ENCODE measurements around the gene SMARCA4. TPM values are rescaled to one million over a fixed set of nuclear protein-coding genes. Genes with fewer than 3 reads are reported as not detected.

Gene SMARCA4
- total and polyA plus RNA-seq, 2 experiments from 2014 or later, result 177 to 336 TPM

DNA sequence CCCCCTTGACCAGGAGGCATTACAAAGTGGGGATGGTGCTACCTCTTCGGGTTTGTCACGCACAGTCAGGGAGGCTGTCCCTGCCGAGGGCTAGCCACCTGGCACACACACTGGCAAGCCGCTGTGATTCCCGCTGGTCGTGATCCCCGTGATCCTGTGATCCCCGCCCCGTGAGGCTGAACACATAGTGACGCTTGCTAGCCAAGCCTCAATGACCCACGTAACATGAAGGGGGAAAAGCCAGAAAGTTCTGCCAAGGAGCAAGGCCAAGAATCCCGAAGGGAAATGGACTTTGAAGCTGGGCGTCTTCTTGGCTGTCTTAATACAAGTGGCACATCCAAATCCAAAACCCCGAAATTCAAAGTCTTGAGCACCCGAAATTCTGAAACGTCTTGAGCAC lies 142.1 kb downstream of the SMARCA4 start:
- H3K27me3 Mint-ChIP-seq (ENCODE audit: insufficient read depth, low read depth, poor library complexity), result peaks cover 4% of the 10 kb centered on the region
- Histone ChIP-seq H2AFZ (no peak overlapping the region), H3K79me2 (replicated peaks; ENCODE audit: insufficient read depth) (peaks cover 89% of the 10 kb centered on the region), H3K9me2 (ENCODE audit: insufficient read depth) (no peaks in the 10 kb centered on the region), H3K27me3 (ENCODE audit: insufficient read depth) (no peaks in the 10 kb centered on the region), H3F3A (replicated peaks; ENCODE audit: low read depth) (peaks cover 79% of the 10 kb centered on the region), H3K36me3 (ENCODE audit: insufficient read depth) (peaks cover 99% of the 10 kb centered on the region), H3K27ac (ENCODE audit: low read depth) (no peak overlapping the region), H4K20me1 (replicated peaks; ENCODE audit: insufficient read depth) (peaks cover 65% of the 10 kb centered on the region), H3K4me2 (no peak overlapping the region), H3K4me1 (ENCODE audit: insufficient read depth) (no peaks in the 10 kb centered on the region), H3K4me3 (no peak overlapping the region)
- no peaks in the 10 kb centered on the region for H3K9me3 Mint-ChIP-seq
- TF ChIP-seq ZNF331 (CRISPR knock-in tag; IDR thresholded peaks at IDR 0.05; ENCODE audit: low read depth), result no peak
- no peak for TF ChIP-seq EZH2phosphoT487 (IDR thresholded peaks at IDR 0.05; ENCODE audit: unreplicated experiment)
- TF ChIP-seq EZH2 (IDR thresholded peaks at IDR 0.05; ENCODE audit: low read depth, unreplicated experiment), result no peak
- no peak for TF ChIP-seq STAT1 (IDR thresholded peaks at IDR 0.05; ENCODE audit: unreplicated experiment)
- TF ChIP-seq JUNB (IDR thresholded peaks at IDR 0.05; ENCODE audit: unreplicated experiment), result no peak
- TF ChIP-seq CREB1 (CRISPR knock-in tag; IDR thresholded peaks at IDR 0.05; ENCODE audit: low read depth), result no peak
- TF ChIP-seq, protein P1, sequence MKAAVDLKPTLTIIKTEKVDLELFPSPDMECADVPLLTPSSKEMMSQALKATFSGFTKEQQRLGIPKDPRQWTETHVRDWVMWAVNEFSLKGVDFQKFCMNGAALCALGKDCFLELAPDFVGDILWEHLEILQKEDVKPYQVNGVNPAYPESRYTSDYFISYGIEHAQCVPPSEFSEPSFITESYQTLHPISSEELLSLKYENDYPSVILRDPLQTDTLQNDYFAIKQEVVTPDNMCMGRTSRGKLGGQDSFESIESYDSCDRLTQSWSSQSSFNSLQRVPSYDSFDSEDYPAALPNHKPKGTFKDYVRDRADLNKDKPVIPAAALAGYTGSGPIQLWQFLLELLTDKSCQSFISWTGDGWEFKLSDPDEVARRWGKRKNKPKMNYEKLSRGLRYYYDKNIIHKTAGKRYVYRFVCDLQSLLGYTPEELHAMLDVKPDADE (IDR thresholded peaks at IDR 0.05), result no peak
- TF ChIP-seq NANOG (IDR thresholded peaks at IDR 0.05; ENCODE audit: borderline replicate concordance), result no peak
- TF ChIP-seq ZNF114 (CRISPR knock-in tag; IDR thresholded peaks at IDR 0.05), result no peak
- TF ChIP-seq, protein P2, sequence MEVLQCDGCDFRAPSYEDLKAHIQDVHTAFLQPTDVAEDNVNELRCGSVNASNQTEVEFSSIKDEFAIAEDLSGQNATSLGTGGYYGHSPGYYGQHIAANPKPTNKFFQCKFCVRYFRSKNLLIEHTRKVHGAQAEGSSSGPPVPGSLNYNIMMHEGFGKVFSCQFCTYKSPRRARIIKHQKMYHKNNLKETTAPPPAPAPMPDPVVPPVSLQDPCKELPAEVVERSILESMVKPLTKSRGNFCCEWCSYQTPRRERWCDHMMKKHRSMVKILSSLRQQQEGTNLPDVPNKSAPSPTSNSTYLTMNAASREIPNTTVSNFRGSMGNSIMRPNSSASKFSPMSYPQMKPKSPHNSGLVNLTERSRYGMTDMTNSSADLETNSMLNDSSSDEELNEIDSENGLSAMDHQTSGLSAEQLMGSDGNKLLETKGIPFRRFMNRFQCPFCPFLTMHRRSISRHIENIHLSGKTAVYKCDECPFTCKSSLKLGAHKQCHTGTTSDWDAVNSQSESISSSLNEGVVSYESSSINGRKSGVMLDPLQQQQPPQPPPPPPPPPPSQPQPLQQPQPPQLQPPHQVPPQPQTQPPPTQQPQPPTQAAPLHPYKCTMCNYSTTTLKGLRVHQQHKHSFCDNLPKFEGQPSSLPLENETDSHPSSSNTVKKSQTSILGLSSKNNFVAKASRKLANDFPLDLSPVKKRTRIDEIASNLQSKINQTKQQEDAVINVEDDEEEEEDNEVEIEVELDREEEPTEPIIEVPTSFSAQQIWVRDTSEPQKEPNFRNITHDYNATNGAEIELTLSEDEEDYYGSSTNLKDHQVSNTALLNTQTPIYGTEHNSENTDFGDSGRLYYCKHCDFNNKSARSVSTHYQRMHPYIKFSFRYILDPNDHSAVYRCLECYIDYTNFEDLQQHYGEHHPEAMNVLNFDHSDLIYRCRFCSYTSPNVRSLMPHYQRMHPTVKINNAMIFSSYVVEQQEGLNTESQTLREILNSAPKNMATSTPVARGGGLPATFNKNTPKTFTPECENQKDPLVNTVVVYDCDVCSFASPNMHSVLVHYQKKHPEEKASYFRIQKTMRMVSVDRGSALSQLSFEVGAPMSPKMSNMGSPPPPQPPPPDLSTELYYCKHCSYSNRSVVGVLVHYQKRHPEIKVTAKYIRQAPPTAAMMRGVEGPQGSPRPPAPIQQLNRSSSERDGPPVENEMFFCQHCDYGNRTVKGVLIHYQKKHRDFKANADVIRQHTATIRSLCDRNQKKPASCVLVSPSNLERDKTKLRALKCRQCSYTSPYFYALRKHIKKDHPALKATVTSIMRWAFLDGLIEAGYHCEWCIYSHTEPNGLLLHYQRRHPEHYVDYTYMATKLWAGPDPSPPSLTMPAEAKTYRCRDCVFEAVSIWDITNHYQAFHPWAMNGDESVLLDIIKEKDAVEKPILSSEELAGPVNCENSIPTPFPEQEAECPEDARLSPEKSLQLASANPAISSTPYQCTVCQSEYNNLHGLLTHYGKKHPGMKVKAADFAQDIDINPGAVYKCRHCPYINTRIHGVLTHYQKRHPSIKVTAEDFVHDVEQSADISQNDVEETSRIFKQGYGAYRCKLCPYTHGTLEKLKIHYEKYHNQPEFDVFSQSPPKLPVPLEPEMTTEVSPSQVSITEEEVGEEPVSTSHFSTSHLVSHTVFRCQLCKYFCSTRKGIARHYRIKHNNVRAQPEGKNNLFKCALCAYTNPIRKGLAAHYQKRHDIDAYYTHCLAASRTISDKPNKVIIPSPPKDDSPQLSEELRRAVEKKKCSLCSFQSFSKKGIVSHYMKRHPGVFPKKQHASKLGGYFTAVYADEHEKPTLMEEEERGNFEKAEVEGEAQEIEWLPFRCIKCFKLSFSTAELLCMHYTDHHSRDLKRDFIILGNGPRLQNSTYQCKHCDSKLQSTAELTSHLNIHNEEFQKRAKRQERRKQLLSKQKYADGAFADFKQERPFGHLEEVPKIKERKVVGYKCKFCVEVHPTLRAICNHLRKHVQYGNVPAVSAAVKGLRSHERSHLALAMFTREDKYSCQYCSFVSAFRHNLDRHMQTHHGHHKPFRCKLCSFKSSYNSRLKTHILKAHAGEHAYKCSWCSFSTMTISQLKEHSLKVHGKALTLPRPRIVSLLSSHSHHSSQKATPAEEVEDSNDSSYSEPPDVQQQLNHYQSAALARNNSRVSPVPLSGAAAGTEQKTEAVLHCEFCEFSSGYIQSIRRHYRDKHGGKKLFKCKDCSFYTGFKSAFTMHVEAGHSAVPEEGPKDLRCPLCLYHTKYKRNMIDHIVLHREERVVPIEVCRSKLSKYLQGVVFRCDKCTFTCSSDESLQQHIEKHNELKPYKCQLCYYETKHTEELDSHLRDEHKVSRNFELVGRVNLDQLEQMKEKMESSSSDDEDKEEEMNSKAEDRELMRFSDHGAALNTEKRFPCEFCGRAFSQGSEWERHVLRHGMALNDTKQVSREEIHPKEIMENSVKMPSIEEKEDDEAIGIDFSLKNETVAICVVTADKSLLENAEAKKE (CRISPR knock-in tag; IDR thresholded peaks at IDR 0.05), result no peak
- TF ChIP-seq, protein P3, sequence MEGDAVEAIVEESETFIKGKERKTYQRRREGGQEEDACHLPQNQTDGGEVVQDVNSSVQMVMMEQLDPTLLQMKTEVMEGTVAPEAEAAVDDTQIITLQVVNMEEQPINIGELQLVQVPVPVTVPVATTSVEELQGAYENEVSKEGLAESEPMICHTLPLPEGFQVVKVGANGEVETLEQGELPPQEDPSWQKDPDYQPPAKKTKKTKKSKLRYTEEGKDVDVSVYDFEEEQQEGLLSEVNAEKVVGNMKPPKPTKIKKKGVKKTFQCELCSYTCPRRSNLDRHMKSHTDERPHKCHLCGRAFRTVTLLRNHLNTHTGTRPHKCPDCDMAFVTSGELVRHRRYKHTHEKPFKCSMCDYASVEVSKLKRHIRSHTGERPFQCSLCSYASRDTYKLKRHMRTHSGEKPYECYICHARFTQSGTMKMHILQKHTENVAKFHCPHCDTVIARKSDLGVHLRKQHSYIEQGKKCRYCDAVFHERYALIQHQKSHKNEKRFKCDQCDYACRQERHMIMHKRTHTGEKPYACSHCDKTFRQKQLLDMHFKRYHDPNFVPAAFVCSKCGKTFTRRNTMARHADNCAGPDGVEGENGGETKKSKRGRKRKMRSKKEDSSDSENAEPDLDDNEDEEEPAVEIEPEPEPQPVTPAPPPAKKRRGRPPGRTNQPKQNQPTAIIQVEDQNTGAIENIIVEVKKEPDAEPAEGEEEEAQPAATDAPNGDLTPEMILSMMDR (conservative IDR thresholded peaks at IDR 0.05; ENCODE audit: low read depth in 2 of 2), result no peak
- TF ChIP-seq, protein P4, sequence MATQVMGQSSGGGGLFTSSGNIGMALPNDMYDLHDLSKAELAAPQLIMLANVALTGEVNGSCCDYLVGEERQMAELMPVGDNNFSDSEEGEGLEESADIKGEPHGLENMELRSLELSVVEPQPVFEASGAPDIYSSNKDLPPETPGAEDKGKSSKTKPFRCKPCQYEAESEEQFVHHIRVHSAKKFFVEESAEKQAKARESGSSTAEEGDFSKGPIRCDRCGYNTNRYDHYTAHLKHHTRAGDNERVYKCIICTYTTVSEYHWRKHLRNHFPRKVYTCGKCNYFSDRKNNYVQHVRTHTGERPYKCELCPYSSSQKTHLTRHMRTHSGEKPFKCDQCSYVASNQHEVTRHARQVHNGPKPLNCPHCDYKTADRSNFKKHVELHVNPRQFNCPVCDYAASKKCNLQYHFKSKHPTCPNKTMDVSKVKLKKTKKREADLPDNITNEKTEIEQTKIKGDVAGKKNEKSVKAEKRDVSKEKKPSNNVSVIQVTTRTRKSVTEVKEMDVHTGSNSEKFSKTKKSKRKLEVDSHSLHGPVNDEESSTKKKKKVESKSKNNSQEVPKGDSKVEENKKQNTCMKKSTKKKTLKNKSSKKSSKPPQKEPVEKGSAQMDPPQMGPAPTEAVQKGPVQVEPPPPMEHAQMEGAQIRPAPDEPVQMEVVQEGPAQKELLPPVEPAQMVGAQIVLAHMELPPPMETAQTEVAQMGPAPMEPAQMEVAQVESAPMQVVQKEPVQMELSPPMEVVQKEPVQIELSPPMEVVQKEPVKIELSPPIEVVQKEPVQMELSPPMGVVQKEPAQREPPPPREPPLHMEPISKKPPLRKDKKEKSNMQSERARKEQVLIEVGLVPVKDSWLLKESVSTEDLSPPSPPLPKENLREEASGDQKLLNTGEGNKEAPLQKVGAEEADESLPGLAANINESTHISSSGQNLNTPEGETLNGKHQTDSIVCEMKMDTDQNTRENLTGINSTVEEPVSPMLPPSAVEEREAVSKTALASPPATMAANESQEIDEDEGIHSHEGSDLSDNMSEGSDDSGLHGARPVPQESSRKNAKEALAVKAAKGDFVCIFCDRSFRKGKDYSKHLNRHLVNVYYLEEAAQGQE (IDR thresholded peaks at IDR 0.05; ENCODE audit: unreplicated experiment), result no peak
- TF ChIP-seq POLR2AphosphoS5 (IDR thresholded peaks at IDR 0.05; ENCODE audit: low read depth), result no peak
- peaks cover 91% of the 10 kb centered on the region for H3K36me3 Mint-ChIP-seq (ENCODE audit: low read depth)
- ATAC-seq, result no peak
- H3K4me1 Mint-ChIP-seq, result no peaks in the 10 kb centered on the region
- H3K27ac Mint-ChIP-seq, result no peak overlapping the region
- no peak for DNase-seq (ENCODE audit: low spot score)
- H3K4me3 Mint-ChIP-seq, result no peak overlapping the region

Measured in GM23338 (cell line).